DOHH2 (cell line): ENCODE results near the gene DHRS7B.

ENCODE experiments used
- H3F3A ChIP-seq: fragments of 200-600 bp; sonication (generic), shearing (Covaris generic); 2 replicates; pipeline ENCODE4 v1.6.0; 2016; ENCODE audit warnings: antibody characterized with exemption, mild to moderate bottlenecking; ENCODE audit not compliant: control insufficient read depth, insufficient read depth
- H3K27ac ChIP-seq: fragments of 200-600 bp; sonication (generic); 2 replicates; pipeline ENCODE4 v1.5.1; 2014; ENCODE audit warnings: low read depth, mild to moderate bottlenecking, low read length, moderate library complexity
- H3K27me3 ChIP-seq: fragments of 200-600 bp; sonication (generic); 2 replicates; pipeline ENCODE4 v1.6.1; 2014; ENCODE audit warnings: mild to moderate bottlenecking, low read length, mixed read lengths; ENCODE audit not compliant: control insufficient read depth
- H3K36me3 ChIP-seq: fragments of 200-600 bp; sonication (generic); 2 replicates; pipeline ENCODE4 v1.6.1; 2014; ENCODE audit warnings: mild to moderate bottlenecking, low read length, moderate library complexity, mixed read lengths; ENCODE audit not compliant: control insufficient read depth
- H3K4me1 ChIP-seq: fragments of 200-600 bp; sonication (generic); 2 replicates; pipeline ENCODE4 v1.6.1; 2014; ENCODE audit warnings: mild to moderate bottlenecking, low read length, mixed read lengths; ENCODE audit not compliant: control insufficient read depth
- H3K4me2 ChIP-seq: fragments of 200-600 bp; sonication (generic); 2 replicates; pipeline ENCODE4 v1.6.0; 2014; ENCODE audit warnings: mild to moderate bottlenecking, low read length, moderate library complexity
- H3K4me3 ChIP-seq: fragments of 200-600 bp; sonication (generic); 2 replicates; pipeline ENCODE4 v1.5.1; 2014; ENCODE audit warnings: mild to moderate bottlenecking, low read length, mixed read lengths
- H3K79me2 ChIP-seq: fragments of 200-600 bp; sonication (generic); 2 replicates; pipeline ENCODE4 v1.6.1; 2014; ENCODE audit warnings: mild to moderate bottlenecking, low read length, mixed read lengths; ENCODE audit not compliant: control insufficient read depth
- H3K9me2 ChIP-seq: fragments of 200-600 bp; sonication (generic); replicated peaks from 2 replicates; pipeline ENCODE4 v1.6.1; 2014; ENCODE audit warnings: mild to moderate bottlenecking, low read length, mixed read lengths; ENCODE audit not compliant: control insufficient read depth
- H3K9me3 ChIP-seq: fragments of 200-600 bp; sonication (generic); 2 replicates; pipeline ENCODE4 v1.6.1; 2014; ENCODE audit warnings: antibody characterized with exemption, low read length, mixed read lengths; ENCODE audit not compliant: control insufficient read depth, insufficient read depth
- H4K20me1 ChIP-seq: fragments of 200-600 bp; sonication (generic); 2 replicates; pipeline ENCODE4 v1.6.0; 2014; ENCODE audit warnings: low read depth, mild to moderate bottlenecking, antibody characterized with exemption, low read length, moderate library complexity; ENCODE audit not compliant: control insufficient read depth, insufficient read depth
- EZH2phosphoT487 ChIP-seq: fragments of 200-600 bp; sonication (generic); IDR thresholded peaks from 2 replicates; pipeline ENCODE4 v1.6.1; 2017; ENCODE audit warnings: borderline replicate concordance, mild to moderate bottlenecking, antibody characterized with exemption, low read length, moderate library complexity, mixed read lengths
- TF ChIP-seq, protein P1 (sequence below): fragments of 200-600 bp; sonication (generic); IDR thresholded peaks from one replicate; pipeline ENCODE4 v1.5.1; 2014; ENCODE audit warnings: antibody characterized with exemption, mild to moderate bottlenecking, low read depth, low read length; ENCODE audit not compliant: poor library complexity, severe bottlenecking

Gene DHRS7B

DNA sequence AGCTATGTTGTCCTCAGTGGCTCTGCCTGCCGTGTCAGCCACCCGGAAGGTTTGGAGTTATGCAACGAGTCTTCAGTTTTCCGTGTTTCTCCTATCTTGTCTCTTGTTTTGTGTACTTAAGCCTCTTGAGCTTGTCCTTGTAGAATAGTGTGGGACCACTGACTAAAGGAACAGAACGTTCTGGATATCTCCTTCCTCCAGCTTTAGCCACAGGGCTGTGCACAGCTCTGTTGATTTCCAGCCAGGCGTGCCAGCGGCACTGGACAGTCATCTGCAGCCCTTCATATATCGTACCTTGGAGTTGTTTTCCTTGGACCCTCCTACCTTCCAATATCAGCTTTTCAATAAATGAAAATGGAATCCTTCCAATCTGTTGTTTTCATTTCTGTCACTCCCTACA lies 47.4 kb downstream of the DHRS7B start:
- H3K79me2 ChIP-seq = no peaks in the 10 kb centered on the region
- H3K36me3 ChIP-seq = no peaks in the 10 kb centered on the region
- H4K20me1 ChIP-seq = no peaks in the 10 kb centered on the region
- H3K4me1 ChIP-seq = no peaks in the 10 kb centered on the region
- H3K4me3 ChIP-seq = no peak overlapping the region
- H3K9me2 ChIP-seq = no peaks in the 10 kb centered on the region
- no peak overlapping the region for H3K4me2 ChIP-seq
- H3F3A ChIP-seq = no peaks in the 10 kb centered on the region
- TF ChIP-seq EZH2phosphoT487 = no peak
- TF ChIP-seq, protein P1, sequence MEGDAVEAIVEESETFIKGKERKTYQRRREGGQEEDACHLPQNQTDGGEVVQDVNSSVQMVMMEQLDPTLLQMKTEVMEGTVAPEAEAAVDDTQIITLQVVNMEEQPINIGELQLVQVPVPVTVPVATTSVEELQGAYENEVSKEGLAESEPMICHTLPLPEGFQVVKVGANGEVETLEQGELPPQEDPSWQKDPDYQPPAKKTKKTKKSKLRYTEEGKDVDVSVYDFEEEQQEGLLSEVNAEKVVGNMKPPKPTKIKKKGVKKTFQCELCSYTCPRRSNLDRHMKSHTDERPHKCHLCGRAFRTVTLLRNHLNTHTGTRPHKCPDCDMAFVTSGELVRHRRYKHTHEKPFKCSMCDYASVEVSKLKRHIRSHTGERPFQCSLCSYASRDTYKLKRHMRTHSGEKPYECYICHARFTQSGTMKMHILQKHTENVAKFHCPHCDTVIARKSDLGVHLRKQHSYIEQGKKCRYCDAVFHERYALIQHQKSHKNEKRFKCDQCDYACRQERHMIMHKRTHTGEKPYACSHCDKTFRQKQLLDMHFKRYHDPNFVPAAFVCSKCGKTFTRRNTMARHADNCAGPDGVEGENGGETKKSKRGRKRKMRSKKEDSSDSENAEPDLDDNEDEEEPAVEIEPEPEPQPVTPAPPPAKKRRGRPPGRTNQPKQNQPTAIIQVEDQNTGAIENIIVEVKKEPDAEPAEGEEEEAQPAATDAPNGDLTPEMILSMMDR = no peak
- no peaks in the 10 kb centered on the region for H3K9me3 ChIP-seq
- no peak overlapping the region for H3K27ac ChIP-seq
- no peaks in the 10 kb centered on the region for H3K27me3 ChIP-seq

DNA sequence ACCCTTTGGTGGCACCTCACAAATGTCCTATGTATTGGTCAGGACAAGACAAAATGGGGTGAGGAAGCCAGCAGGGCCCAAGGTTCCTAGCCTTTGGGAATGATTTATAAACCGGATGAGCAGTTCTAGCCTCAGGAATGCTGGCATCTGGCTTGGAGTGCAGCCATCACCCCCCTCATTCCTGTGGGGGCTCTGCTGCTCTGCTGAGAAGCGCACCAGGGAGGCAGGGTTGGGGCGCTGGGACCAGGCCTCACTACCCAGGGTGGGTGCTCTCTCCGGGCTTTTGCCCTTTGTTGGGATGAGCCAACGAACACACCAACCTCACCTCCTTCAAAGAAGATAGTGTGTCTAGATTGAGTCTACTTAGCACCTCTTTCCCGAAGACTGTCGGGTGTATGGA lies 47.9 kb downstream of the DHRS7B start:
- no peaks in the 10 kb centered on the region for H3K9me3 ChIP-seq
- no peaks in the 10 kb centered on the region for H3K27me3 ChIP-seq
- no peak overlapping the region for H3K4me3 ChIP-seq
- no peak overlapping the region for H3K27ac ChIP-seq
- H3K79me2 ChIP-seq = no peaks in the 10 kb centered on the region
- H3K4me1 ChIP-seq = no peaks in the 10 kb centered on the region
- H3K36me3 ChIP-seq = no peaks in the 10 kb centered on the region
- TF ChIP-seq, protein P1 = no peak
- no peak for TF ChIP-seq EZH2phosphoT487
- no peak overlapping the region for H3K4me2 ChIP-seq
- no peaks in the 10 kb centered on the region for H3K9me2 ChIP-seq
- no peaks in the 10 kb centered on the region for H4K20me1 ChIP-seq
- H3F3A ChIP-seq = no peaks in the 10 kb centered on the region

DNA sequence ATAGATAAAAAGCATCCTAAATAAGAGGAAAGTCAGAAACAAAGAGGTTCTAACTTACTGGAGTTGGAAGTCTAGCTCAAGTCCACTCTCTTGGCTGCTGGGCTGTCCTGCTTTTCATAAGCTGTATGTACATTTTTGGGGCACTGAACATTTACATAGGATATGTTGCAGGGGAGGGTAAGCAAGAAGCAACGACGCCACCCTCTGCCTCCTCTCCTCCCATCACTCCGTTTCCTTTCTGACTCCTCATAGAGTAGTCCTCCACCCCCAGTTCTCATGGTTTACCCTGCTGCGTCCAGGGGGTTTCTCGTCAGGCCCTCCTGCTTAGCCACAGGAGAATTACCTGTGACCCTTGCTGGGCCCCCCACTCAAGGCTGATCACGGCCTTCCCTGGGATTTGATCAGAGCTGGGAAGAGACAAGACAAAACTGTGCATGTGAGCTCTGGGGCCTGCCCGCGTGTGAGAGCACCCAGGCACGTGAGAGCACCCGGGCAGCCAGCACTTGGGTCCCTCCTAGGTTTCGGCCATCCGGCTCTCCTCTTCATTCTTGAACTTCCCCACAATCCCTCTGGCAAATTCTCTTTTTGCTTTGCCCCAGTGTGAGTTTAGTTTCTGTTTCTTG lies 50.1 kb downstream of the DHRS7B start:
- H3K4me1 ChIP-seq = no peaks in the 10 kb centered on the region
- no peaks in the 10 kb centered on the region for H3K9me3 ChIP-seq
- no peaks in the 10 kb centered on the region for H3F3A ChIP-seq
- no peaks in the 10 kb centered on the region for H3K79me2 ChIP-seq
- H3K4me2 ChIP-seq = no peak overlapping the region
- H3K27ac ChIP-seq = no peak overlapping the region
- H3K9me2 ChIP-seq = no peaks in the 10 kb centered on the region
- no peaks in the 10 kb centered on the region for H4K20me1 ChIP-seq
- H3K36me3 ChIP-seq = no peaks in the 10 kb centered on the region
- H3K4me3 ChIP-seq = no peak overlapping the region
- H3K27me3 ChIP-seq = no peaks in the 10 kb centered on the region
- TF ChIP-seq, protein P1 = no peak
- no peak for TF ChIP-seq EZH2phosphoT487
